ENCODE measurements around the gene LTB4R2.

LTB4R2 gene

GRCh38 chr14:24356208-24356607 lies 46.3 kb downstream of the LTB4R2 start:
- TF ChIP-seq, protein P1, sequence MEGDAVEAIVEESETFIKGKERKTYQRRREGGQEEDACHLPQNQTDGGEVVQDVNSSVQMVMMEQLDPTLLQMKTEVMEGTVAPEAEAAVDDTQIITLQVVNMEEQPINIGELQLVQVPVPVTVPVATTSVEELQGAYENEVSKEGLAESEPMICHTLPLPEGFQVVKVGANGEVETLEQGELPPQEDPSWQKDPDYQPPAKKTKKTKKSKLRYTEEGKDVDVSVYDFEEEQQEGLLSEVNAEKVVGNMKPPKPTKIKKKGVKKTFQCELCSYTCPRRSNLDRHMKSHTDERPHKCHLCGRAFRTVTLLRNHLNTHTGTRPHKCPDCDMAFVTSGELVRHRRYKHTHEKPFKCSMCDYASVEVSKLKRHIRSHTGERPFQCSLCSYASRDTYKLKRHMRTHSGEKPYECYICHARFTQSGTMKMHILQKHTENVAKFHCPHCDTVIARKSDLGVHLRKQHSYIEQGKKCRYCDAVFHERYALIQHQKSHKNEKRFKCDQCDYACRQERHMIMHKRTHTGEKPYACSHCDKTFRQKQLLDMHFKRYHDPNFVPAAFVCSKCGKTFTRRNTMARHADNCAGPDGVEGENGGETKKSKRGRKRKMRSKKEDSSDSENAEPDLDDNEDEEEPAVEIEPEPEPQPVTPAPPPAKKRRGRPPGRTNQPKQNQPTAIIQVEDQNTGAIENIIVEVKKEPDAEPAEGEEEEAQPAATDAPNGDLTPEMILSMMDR (IDR thresholded peaks at IDR 0.05; ENCODE audit: insufficient read depth, low read length, poor library complexity, severe bottlenecking), result no peak
- DNase-seq (ENCODE audit: extremely low read depth, insufficient read length), result no peak
- Histone ChIP-seq H3K4me3 (replicated peaks; ENCODE audit: low read depth, low read length) (no peak overlapping the region), H3K36me3 (ENCODE audit: control insufficient read depth, insufficient read depth, low read length) (no peaks in the 10 kb centered on the region), H3K27me3 (replicated peaks; ENCODE audit: control insufficient read depth, insufficient read depth, low read length) (no peaks in the 10 kb centered on the region; the same call in 1 of the 2 replicates)

- no peak overlapping the region for H3K4me3 ChIP-seq (replicated peaks; ENCODE audit: low read depth, low read length)
- no peaks in the 10 kb centered on the region for H3K27me3 ChIP-seq (replicated peaks; ENCODE audit: control insufficient read depth, insufficient read depth, low read length)
- DNase-seq (ENCODE audit: extremely low read depth, insufficient read length), result no peak
- no peaks in the 10 kb centered on the region for H3K36me3 ChIP-seq (ENCODE audit: control insufficient read depth, insufficient read depth, low read length)
- TF ChIP-seq, protein P1 (IDR thresholded peaks at IDR 0.05; ENCODE audit: insufficient read depth, low read length, poor library complexity, severe bottlenecking), result no peak
These were observed 50.3 kb downstream of the LTB4R2 start for GRCh38 chr14:24360281-24360680.

- no peak overlapping the region for H3K4me3 ChIP-seq (replicated peaks; ENCODE audit: low read depth, low read length)
- H3K27me3 ChIP-seq (replicated peaks; ENCODE audit: control insufficient read depth, insufficient read depth, low read length), result no peaks in the 10 kb centered on the region
- TF ChIP-seq, protein P1 (IDR thresholded peaks at IDR 0.05; ENCODE audit: insufficient read depth, low read length, poor library complexity, severe bottlenecking), result no peak
- no peaks in the 10 kb centered on the region for H3K36me3 ChIP-seq (ENCODE audit: control insufficient read depth, insufficient read depth, low read length)
- no peak for DNase-seq (ENCODE audit: extremely low read depth, insufficient read length)
These were observed 51.4 kb downstream of the LTB4R2 start for GRCh38 chr14:24361326-24361725.
